ENCODE results near the gene ACR.

ACR gene

GRCh38 chr22:50721257-50721844, 16.7 kb upstream of the ACR start:
- no peak for TF ChIP-seq CTCF (IDR thresholded peaks at IDR 0.05; ENCODE audit: control insufficient read depth, insufficient read depth, low read depth, low read length, missing control alignments)
- H3K4me3 ChIP-seq (ENCODE audit: control insufficient read depth, low read depth, low read length) = no peak overlapping the region
- DNase-seq (ENCODE audit: low read depth) = no peak

- no peak for TF ChIP-seq CTCF (IDR thresholded peaks at IDR 0.05; ENCODE audit: control insufficient read depth, insufficient read depth, low read depth, low read length, missing control alignments)
- no peak overlapping the region for H3K4me3 ChIP-seq (ENCODE audit: control insufficient read depth, low read depth, low read length)
- DNase-seq (ENCODE audit: low read depth) = no peak
Measured at GRCh38 chr22:50722048-50722701, 15.8 kb upstream of the ACR start.

DNA sequence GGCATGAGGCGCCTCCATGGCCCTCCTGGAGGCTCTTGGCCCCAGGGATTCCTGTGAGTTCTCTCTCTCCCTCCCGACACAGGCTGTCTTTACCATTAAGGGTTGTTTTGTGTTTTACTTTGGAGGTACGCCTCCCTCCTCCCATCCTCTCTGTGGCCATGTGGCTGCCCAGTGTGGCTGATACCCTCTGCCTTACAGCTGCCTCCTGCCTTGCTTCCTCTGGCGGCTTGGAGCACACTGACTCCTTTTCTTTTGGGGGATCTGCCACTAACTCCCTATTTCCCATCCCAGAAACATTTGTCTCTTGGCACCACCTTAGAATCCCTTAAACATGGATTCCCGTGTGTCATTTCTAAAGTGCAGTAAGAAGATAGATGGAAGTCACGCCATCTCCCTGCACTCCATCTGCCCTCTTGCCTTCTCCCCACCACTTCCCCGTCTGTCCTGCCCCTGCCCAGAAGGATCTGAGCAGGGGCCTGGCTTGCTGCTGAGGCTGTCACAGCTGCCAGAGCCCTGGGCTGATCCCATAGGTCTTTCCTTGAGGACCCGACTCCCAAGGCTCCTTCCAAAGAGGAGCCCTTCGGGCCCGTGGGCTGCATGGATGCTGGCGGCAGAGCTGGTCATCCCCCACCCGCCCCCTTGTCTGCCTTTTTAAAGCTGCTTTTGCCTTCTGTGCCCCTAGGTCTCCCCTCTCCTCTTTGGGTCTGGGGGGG, 15.1 kb upstream of the ACR start:
- DNase-seq (ENCODE audit: low read depth) = no peak
- H3K4me3 ChIP-seq (ENCODE audit: control insufficient read depth, low read depth, low read length) = no peak overlapping the region
- no peak for TF ChIP-seq CTCF (IDR thresholded peaks at IDR 0.05; ENCODE audit: control insufficient read depth, insufficient read depth, low read depth, low read length, missing control alignments)

DNA sequence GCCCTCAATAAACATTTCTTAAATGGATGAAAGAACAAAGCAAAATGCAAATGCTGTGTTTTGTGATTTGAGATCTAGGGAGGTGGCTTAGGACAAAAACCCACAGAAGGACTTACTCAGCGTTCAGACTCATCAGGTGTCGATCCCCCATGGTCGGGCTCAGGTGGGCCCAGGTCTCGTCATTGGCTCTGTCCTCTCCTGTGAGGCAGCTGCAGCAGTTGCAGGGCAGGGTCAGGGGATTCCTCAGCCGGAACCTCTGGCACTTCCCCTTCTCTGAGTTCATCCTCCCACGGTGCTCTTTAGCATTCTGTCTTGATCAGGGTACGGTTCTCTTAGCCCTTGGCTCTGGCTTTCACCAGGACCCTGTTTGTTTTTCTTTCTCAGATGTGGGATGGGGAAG, 14.0 kb upstream of the ACR start:
- no peak for DNase-seq (ENCODE audit: low read depth)
- H3K4me3 ChIP-seq (ENCODE audit: control insufficient read depth, low read depth, low read length) = no peak overlapping the region
- no peak for TF ChIP-seq CTCF (IDR thresholded peaks at IDR 0.05; ENCODE audit: control insufficient read depth, insufficient read depth, low read depth, low read length, missing control alignments)

DNA sequence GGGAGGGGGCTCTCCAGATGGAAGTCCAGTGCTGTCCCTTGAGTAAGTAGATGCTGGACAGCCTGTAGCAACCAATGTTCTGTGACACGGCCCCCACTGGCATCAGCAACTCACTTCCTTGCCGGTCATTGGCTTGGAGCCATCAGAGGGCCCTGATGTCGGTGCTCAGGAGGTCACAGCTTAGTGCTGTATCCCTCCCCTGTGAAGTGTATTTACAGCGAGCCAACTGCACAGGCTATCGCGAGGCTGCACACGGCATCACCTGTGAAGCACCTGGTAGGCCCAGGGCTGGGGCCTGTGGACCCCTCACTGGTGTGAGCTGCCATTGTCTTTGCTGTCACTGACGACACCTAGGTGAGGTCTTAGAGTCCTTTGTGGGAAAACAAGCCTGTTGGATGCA, 13.4 kb upstream of the ACR start:
- no peak overlapping the region for H3K4me3 ChIP-seq (ENCODE audit: control insufficient read depth, low read depth, low read length)
- no peak for DNase-seq (ENCODE audit: low read depth)
- TF ChIP-seq CTCF (IDR thresholded peaks at IDR 0.05; ENCODE audit: control insufficient read depth, insufficient read depth, low read depth, low read length, missing control alignments) = no peak

DNA sequence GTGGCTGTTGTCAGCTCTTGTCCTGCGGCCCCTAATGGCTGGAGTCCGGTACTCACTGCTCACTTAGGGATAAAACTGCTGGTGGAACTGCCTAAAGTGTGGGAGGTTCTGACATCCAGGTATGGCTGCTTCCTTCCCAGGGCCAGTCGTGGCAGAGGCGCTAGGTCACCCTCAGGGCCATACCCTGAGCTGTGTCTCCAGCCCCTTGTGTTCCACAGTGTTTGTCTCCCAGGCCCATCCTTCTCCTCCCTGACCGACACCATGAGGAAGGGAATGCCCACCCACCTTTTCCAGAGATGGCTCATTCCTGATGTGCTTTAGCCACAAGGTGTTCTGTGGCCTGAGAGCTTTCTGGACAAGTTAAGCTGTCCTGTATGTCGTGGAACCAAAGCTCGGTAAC, 12.4 kb upstream of the ACR start:
- no peak for DNase-seq (ENCODE audit: low read depth)
- H3K4me3 ChIP-seq (ENCODE audit: control insufficient read depth, low read depth, low read length) = no peak overlapping the region
- TF ChIP-seq CTCF (IDR thresholded peaks at IDR 0.05; ENCODE audit: control insufficient read depth, insufficient read depth, low read depth, low read length, missing control alignments) = no peak

Data from AG09309 (cell line).